ENCODE measurements around the gene MADD.
A peak's percentile ranks its signal among the peaks of the same experiment; 100 is the strongest.

DNA sequence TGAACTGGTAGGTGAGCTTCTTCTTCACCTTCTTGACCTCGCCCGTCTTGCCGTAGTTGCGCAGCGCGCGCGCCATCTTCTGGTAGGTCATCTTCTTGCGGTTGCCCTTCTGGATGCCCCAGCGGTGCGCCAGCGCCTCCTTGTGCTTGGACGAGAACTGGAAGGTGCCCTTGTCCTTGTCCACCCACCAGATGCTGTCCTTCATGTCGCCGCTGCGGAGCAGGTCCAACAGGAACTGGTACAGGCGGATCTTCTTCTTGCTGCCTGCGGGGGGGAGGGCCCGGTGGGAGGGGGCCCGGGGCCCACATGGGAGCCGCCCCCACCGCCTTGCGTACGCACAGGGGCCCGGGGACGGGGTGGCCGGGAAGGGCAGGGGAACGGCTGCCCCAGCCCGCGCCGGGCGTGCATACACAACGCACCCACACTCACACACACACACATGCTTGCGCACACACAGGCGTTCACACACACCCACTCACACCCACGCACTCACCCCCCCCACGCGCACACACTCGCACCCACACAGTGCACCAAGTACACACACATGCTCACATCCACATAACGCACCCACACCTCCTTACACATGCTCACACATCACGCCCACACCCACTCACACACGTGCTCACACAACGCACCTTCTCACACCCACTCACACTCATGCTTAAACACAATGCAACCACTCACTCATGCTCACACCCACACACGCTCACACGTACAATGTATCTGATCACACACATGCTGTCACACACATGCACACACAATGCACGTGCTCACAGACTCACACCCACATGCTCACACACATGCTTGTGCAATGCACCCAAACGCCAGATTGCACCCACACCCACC is 85.6 kb downstream of the MADD start:
- TF ChIP-seq, protein P1, sequence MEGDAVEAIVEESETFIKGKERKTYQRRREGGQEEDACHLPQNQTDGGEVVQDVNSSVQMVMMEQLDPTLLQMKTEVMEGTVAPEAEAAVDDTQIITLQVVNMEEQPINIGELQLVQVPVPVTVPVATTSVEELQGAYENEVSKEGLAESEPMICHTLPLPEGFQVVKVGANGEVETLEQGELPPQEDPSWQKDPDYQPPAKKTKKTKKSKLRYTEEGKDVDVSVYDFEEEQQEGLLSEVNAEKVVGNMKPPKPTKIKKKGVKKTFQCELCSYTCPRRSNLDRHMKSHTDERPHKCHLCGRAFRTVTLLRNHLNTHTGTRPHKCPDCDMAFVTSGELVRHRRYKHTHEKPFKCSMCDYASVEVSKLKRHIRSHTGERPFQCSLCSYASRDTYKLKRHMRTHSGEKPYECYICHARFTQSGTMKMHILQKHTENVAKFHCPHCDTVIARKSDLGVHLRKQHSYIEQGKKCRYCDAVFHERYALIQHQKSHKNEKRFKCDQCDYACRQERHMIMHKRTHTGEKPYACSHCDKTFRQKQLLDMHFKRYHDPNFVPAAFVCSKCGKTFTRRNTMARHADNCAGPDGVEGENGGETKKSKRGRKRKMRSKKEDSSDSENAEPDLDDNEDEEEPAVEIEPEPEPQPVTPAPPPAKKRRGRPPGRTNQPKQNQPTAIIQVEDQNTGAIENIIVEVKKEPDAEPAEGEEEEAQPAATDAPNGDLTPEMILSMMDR (conservative IDR thresholded peaks at IDR 0.05; ENCODE audit: low read depth, low read length), result peak; percentile 98
- TF ChIP-seq EZH2phosphoT487 (IDR thresholded peaks at IDR 0.05; ENCODE audit: borderline replicate concordance, low read length), result no peak
